ENCODE data around the gene BTG2. TPM values are rescaled to one million over a fixed set of nuclear protein-coding genes. Genes with fewer than 3 reads are reported as not detected.

BTG2 gene
- total RNA-seq, 1 experiment from 2014 or later = 19.4 TPM

DNA sequence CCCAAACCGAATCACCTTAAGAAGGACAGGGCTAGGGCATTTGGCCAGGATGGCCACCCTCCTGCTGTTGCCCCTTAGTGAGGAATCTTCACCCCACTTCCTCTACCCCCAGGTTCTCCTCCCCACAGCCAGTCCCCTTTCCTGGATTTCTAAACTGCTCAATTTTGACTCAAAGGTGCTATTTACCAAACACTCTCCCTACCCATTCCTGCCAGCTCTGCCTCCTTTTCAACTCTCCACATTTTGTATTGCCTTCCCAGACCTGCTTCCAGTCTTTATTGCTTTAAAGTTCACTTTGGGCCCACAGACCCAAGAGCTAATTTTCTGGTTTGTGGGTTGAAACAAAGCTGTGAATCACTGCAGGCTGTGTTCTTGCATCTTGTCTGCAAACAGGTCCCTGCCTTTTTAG, 3.6 kb downstream of the BTG2 start (continued):
- TF ChIP-seq GABPB1 (CRISPR knock-in tag; IDR thresholded peaks at IDR 0.05) (no peak), ZSCAN18 (CRISPR knock-in tag; IDR thresholded peaks at IDR 0.05) (no peak)

DNA sequence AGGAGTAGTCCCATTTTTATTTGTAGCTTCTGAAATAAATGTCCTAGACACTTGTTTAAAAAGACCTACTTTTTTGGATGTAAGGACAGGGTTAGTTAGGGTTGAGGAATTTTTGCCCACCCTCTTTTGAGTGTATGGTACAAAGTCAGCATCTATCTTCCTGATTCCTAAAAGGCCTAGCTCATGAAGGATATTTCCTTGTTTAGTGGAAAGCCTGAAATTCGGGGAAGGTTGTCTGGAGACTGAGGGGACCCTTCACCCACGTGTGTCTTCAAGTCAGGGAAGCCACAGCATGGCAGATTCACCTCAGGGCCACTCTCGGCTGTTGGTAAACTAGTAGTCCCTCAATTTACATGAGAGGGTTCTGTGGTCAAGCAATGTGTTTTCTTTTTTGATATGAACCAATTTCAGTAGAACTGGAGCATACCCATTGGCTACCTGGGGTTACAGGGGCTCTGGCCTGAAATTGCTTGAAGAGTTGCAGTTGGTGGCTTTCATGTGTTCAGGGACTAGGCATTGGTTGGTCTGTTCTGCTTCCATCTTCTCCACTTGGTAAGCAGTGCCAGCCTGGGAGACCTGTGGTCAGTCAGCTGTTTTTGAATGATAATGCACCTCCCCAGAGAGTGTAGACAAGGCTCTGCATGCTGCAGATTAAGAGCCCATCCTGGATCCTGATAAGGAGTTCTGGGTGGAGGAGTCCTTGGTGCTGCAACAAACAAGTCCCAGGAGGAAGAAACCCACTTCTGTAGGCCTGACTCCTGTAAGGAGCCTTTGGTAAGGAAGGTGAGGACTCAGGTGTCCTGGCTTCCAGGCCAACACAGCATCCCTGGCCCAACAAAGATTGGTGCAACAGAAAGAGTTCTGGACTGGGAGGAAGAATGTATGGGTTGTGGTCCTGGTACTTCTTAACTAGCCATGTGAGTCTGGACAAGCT, 6.3 kb downstream of the BTG2 start:
- H3K27me3 Mint-ChIP-seq (ENCODE audit: low read depth) = peaks cover 94% of the 10 kb centered on the region

More for the DNA sequence above, 6.3 kb downstream of the BTG2 start:
- DNase-seq (ENCODE audit: low spot score) = no peak
- Mint-ChIP-seq H3K36me3 (peaks cover 7% of the 10 kb centered on the region), H3K4me3 (no peak overlapping the region), H3K4me1 (peaks cover 35% of the 10 kb centered on the region), H3K9me3 (no peaks in the 10 kb centered on the region), H3K27ac (no peak overlapping the region)
- ChIA-PET CTCF (interaction anchor here (0.9 to 2.1 kb wide), 5 partner anchors 9 to 176 kb away, joined by 3 to 8 read pairs (median 3); no protein-coding TSS in a partner anchor), POLR2A (interaction anchor here (0.7 kb wide), 1 partner anchor 318 kb away, joined by 3 read pairs; no protein-coding TSS in a partner anchor)
- TF ChIP-seq, protein P1, sequence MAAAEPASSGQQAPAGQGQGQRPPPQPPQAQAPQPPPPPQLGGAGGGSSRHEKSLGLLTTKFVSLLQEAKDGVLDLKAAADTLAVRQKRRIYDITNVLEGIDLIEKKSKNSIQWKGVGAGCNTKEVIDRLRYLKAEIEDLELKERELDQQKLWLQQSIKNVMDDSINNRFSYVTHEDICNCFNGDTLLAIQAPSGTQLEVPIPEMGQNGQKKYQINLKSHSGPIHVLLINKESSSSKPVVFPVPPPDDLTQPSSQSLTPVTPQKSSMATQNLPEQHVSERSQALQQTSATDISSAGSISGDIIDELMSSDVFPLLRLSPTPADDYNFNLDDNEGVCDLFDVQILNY (CRISPR knock-in tag; IDR thresholded peaks at IDR 0.05) = no peak
- TF ChIP-seq GRHL2 (CRISPR knock-in tag; IDR thresholded peaks at IDR 0.05; ENCODE audit: insufficient replicate concordance, severe bottlenecking) (no peak), FOXP4 (CRISPR knock-in tag; IDR thresholded peaks at IDR 0.05) (no peak), ZNF121 (CRISPR knock-in tag; IDR thresholded peaks at IDR 0.05) (no peak), IRF2 (CRISPR knock-in tag; IDR thresholded peaks at IDR 0.05; ENCODE audit: borderline replicate concordance, low read depth) (no peak), FOXP1 (CRISPR knock-in tag; IDR thresholded peaks at IDR 0.05; ENCODE audit: borderline replicate concordance) (no peak), TEAD4 (CRISPR knock-in tag; IDR thresholded peaks at IDR 0.05) (no peak), ZNF671 (CRISPR knock-in tag; IDR thresholded peaks at IDR 0.05) (no peak), GTF2I (CRISPR knock-in tag; conservative IDR thresholded peaks at IDR 0.05) (no peak), IRF1 (CRISPR knock-in tag; IDR thresholded peaks at IDR 0.05) (no peak), TCF7 (CRISPR knock-in tag; IDR thresholded peaks at IDR 0.05; ENCODE audit: low read depth) (no peak), ZNF396 (CRISPR knock-in tag; IDR thresholded peaks at IDR 0.05; ENCODE audit: borderline replicate concordance) (no peak), GABPB1 (CRISPR knock-in tag; IDR thresholded peaks at IDR 0.05) (no peak), ESRRA (CRISPR knock-in tag; IDR thresholded peaks at IDR 0.05; ENCODE audit: borderline replicate concordance) (no peak), FOXK1 (CRISPR knock-in tag; IDR thresholded peaks at IDR 0.05) (no peak), ZSCAN18 (CRISPR knock-in tag; IDR thresholded peaks at IDR 0.05) (no peak)
- TF ChIP-seq, protein P2, sequence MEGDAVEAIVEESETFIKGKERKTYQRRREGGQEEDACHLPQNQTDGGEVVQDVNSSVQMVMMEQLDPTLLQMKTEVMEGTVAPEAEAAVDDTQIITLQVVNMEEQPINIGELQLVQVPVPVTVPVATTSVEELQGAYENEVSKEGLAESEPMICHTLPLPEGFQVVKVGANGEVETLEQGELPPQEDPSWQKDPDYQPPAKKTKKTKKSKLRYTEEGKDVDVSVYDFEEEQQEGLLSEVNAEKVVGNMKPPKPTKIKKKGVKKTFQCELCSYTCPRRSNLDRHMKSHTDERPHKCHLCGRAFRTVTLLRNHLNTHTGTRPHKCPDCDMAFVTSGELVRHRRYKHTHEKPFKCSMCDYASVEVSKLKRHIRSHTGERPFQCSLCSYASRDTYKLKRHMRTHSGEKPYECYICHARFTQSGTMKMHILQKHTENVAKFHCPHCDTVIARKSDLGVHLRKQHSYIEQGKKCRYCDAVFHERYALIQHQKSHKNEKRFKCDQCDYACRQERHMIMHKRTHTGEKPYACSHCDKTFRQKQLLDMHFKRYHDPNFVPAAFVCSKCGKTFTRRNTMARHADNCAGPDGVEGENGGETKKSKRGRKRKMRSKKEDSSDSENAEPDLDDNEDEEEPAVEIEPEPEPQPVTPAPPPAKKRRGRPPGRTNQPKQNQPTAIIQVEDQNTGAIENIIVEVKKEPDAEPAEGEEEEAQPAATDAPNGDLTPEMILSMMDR (IDR thresholded peaks at IDR 0.05) = no peak
- TF ChIP-seq, protein P3, sequence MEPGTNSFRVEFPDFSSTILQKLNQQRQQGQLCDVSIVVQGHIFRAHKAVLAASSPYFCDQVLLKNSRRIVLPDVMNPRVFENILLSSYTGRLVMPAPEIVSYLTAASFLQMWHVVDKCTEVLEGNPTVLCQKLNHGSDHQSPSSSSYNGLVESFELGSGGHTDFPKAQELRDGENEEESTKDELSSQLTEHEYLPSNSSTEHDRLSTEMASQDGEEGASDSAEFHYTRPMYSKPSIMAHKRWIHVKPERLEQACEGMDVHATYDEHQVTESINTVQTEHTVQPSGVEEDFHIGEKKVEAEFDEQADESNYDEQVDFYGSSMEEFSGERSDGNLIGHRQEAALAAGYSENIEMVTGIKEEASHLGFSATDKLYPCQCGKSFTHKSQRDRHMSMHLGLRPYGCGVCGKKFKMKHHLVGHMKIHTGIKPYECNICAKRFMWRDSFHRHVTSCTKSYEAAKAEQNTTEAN (CRISPR knock-in tag; IDR thresholded peaks at IDR 0.05) = no peak
- TF ChIP-seq, protein P4, sequence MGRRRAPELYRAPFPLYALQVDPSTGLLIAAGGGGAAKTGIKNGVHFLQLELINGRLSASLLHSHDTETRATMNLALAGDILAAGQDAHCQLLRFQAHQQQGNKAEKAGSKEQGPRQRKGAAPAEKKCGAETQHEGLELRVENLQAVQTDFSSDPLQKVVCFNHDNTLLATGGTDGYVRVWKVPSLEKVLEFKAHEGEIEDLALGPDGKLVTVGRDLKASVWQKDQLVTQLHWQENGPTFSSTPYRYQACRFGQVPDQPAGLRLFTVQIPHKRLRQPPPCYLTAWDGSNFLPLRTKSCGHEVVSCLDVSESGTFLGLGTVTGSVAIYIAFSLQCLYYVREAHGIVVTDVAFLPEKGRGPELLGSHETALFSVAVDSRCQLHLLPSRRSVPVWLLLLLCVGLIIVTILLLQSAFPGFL (CRISPR knock-in tag; IDR thresholded peaks at IDR 0.05; ENCODE audit: borderline replicate concordance) = no peak
- TF ChIP-seq, protein P5, sequence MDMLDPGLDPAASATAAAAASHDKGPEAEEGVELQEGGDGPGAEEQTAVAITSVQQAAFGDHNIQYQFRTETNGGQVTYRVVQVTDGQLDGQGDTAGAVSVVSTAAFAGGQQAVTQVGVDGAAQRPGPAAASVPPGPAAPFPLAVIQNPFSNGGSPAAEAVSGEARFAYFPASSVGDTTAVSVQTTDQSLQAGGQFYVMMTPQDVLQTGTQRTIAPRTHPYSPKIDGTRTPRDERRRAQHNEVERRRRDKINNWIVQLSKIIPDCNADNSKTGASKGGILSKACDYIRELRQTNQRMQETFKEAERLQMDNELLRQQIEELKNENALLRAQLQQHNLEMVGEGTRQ (CRISPR knock-in tag; IDR thresholded peaks at IDR 0.05) = no peak
- no peak for ATAC-seq

Measured in WTC11 (cell line).